Stimulated activated CD8-positive, alpha-beta memory T cell treated with anti-CD3 and anti-CD28 coated beads, Interleukin-15, amount 100 ng/mL, for 4 hours (primary cell): ENCODE results near the gene KSR2.
"Not testable (repeated sequence)": the region's sequence is repeated elsewhere in the genome, so short reads cannot be mapped to it uniquely, and the experiment has no call there.

ENCODE experiments used
- DNase-seq, 2 donors: peaks; one replicate each; pipeline ENCODE4 v3.0.0-alpha.2; 2020; ENCODE audit warnings: low read depth in 2 of 2

KSR2 gene

GRCh38 chr12:117761528-117762100, 207.2 kb downstream of the KSR2 start:
- no peak for DNase-seq

GRCh38 chr12:117760990-117761389, 207.8 kb downstream of the KSR2 start:
- DNase-seq: no peak

GRCh38 chr12:117750657-117751056, 218.1 kb downstream of the KSR2 start:
- no peak for DNase-seq

- DNase-seq: no peak
These were observed 219.4 kb downstream of the KSR2 start for GRCh38 chr12:117749431-117749830.

GRCh38 chr12:117746358-117746757, 222.4 kb downstream of the KSR2 start:
- DNase-seq: not testable (repeated sequence)

GRCh38 chr12:117744418-117744817, 224.4 kb downstream of the KSR2 start:
- no peak for DNase-seq

- no peak for DNase-seq
These were observed 225.0 kb downstream of the KSR2 start for GRCh38 chr12:117743761-117744160.

GRCh38 chr12:117742721-117743120, 226.1 kb downstream of the KSR2 start:
- DNase-seq: no peak

GRCh38 chr12:117738233-117738632, 230.6 kb downstream of the KSR2 start:
- no peak for DNase-seq

- DNase-seq: no peak
These were observed 235.3 kb downstream of the KSR2 start for GRCh38 chr12:117733549-117733805.

- DNase-seq: no peak
These were observed 235.8 kb downstream of the KSR2 start for GRCh38 chr12:117732761-117733548.

GRCh38 chr12:117731131-117731530, 237.7 kb downstream of the KSR2 start:
- DNase-seq: not testable (repeated sequence)

GRCh38 chr12:117727301-117727700, 241.5 kb downstream of the KSR2 start:
- DNase-seq: no peak

GRCh38 chr12:117724543-117724942, 244.2 kb downstream of the KSR2 start:
- DNase-seq: no peak

GRCh38 chr12:117718559-117718958, 250.2 kb downstream of the KSR2 start:
- no peak for DNase-seq

- no peak for DNase-seq
These were observed 250.6 kb downstream of the KSR2 start for GRCh38 chr12:117718141-117718540.

- DNase-seq: no peak
These were observed 254.6 kb downstream of the KSR2 start for GRCh38 chr12:117714203-117714602.

GRCh38 chr12:117710121-117710520, 258.7 kb downstream of the KSR2 start:
- no peak for DNase-seq

- DNase-seq: no peak
These were observed 260.9 kb downstream of the KSR2 start for GRCh38 chr12:117707861-117708260.

GRCh38 chr12:117703584-117703983, 265.2 kb downstream of the KSR2 start:
- no peak for DNase-seq

- DNase-seq: no peak
These were observed 266.0 kb downstream of the KSR2 start for GRCh38 chr12:117702741-117703140.

- DNase-seq: no peak
These were observed 269.2 kb downstream of the KSR2 start for GRCh38 chr12:117699575-117699974.

- DNase-seq: no peak
These were observed 269.7 kb downstream of the KSR2 start for GRCh38 chr12:117699118-117699517.

- DNase-seq: no peak
These were observed 272.8 kb downstream of the KSR2 start for GRCh38 chr12:117695956-117696355.
